BJ (cell line): Measurements from ENCODE around the gene PIPOX. TPM values are rescaled to one million over a fixed set of nuclear protein-coding genes. Genes with fewer than 3 reads are reported as not detected.

Source experiments
- CTCF ChIA-PET: fragments of 350-600 bp; formaldehyde crosslinking; extraction: SDS; loops from one replicate; lab custom pipeline; 2021; ENCODE audit warnings: antibody characterized with exemption, inconsistent platforms; lab: Yijun Ruan, JAX
- POLR2A ChIA-PET: fragments of 300-600 bp; sonication (Branson Sonifier 250); formaldehyde crosslinking; extraction: SDS; loops from one replicate; lab custom pipeline; 2021; ENCODE audit warnings: antibody characterized with exemption; lab: Charles Lee
- DNase-seq: peaks from one replicate; pipeline ENCODE4 v3.0.0-alpha.2; 2011; ENCODE audit warnings: low read depth
- H3K27me3 ChIP-seq: 2 replicates; pipeline ENCODE4 v1.6.0; 2011; ENCODE audit warnings: low read length; ENCODE audit not compliant: control insufficient read depth, insufficient read depth
- H3K36me3 ChIP-seq: 2 replicates; pipeline ENCODE4 v1.5.1; 2011; ENCODE audit warnings: low read length; ENCODE audit not compliant: control insufficient read depth, insufficient read depth
- H3K4me3 ChIP-seq: 2 replicates; pipeline ENCODE4 v1.5.1; 2011; ENCODE audit warnings: low read depth, mild to moderate bottlenecking, control low read depth, low read length
- polyA plus RNA-seq: library from polyadenylated mRNA; depleted of rRNA; stranded (reverse); fragments of >200 nt; gene quantifications from 2 replicates; pipeline ENCODE4 v1.2.3, GENCODE V29; 2011
- TF ChIP-seq, protein P1 (sequence below): IDR thresholded peaks from 2 replicates; pipeline ENCODE4 v1.5.1; 2011; ENCODE audit warnings: low read depth, mild to moderate bottlenecking, control low read depth, inconsistent platforms, low read length, moderate library complexity; ENCODE audit not compliant: insufficient read depth

PIPOX gene
- polyA plus RNA-seq, 1 experiment: 1.1 TPM

GRCh38 chr17:29000973-29001372, 42.0 kb upstream of the PIPOX start:
- POLR2A ChIA-PET: no interaction called here
- Histone ChIP-seq H3K36me3 (no peaks in the 10 kb centered on the region), H3K4me3 (no peak overlapping the region), H3K27me3 (peaks cover 32% of the 10 kb centered on the region)
- CTCF ChIA-PET: no interaction called here
- no peak for DNase-seq
- TF ChIP-seq, protein P1, sequence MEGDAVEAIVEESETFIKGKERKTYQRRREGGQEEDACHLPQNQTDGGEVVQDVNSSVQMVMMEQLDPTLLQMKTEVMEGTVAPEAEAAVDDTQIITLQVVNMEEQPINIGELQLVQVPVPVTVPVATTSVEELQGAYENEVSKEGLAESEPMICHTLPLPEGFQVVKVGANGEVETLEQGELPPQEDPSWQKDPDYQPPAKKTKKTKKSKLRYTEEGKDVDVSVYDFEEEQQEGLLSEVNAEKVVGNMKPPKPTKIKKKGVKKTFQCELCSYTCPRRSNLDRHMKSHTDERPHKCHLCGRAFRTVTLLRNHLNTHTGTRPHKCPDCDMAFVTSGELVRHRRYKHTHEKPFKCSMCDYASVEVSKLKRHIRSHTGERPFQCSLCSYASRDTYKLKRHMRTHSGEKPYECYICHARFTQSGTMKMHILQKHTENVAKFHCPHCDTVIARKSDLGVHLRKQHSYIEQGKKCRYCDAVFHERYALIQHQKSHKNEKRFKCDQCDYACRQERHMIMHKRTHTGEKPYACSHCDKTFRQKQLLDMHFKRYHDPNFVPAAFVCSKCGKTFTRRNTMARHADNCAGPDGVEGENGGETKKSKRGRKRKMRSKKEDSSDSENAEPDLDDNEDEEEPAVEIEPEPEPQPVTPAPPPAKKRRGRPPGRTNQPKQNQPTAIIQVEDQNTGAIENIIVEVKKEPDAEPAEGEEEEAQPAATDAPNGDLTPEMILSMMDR: no peak

DNA sequence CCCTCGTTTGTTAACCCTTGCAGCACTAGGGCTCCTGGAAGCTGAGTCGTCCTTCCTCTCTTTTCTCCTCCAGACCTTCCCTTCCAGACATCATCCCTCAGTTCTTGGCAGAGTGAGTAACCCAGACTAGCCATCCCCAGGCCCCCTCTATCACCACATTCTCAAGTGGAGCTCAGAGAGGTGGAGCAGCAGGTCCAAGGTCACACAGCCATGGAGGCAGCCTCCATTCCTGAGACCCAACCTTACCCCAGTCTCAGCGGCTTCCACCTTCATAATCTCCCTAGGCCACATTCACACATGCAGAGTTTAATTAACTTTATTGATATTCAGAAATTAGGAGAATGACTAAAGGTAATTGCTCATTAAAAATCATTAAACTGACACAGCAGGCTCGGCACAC, 40.1 kb upstream of the PIPOX start:
- ChIA-PET CTCF (interaction anchor here (0.5 kb wide), 1 partner anchor 60 kb away, joined by 3 read pairs; no protein-coding TSS in a partner anchor), POLR2A (no interaction called here)
- Histone ChIP-seq H3K27me3 (peaks cover 32% of the 10 kb centered on the region), H3K4me3 (no peak overlapping the region), H3K36me3 (no peaks in the 10 kb centered on the region)
- no peak for DNase-seq
- TF ChIP-seq, protein P1: no peak

- ChIA-PET POLR2A (no interaction called here), CTCF (interaction anchor here (0.5 kb wide), 1 partner anchor 59 kb away, joined by 3 read pairs; no protein-coding TSS in a partner anchor)
- H3K27me3 ChIP-seq: peaks cover 33% of the 10 kb centered on the region
- DNase-seq: no peak
- no peak overlapping the region for H3K4me3 ChIP-seq
- TF ChIP-seq, protein P1: no peak
- no peaks in the 10 kb centered on the region for H3K36me3 ChIP-seq
Measured at GRCh38 chr17:29003289-29003688, 39.7 kb upstream of the PIPOX start.

GRCh38 chr17:29004081-29004692, 38.8 kb upstream of the PIPOX start:
- Histone ChIP-seq H3K36me3 (no peaks in the 10 kb centered on the region), H3K27me3 (peaks cover 32% of the 10 kb centered on the region), H3K4me3 (no peak overlapping the region)
- TF ChIP-seq, protein P1: no peak
- DNase-seq: no peak
- ChIA-PET POLR2A (no interaction called here), CTCF (no interaction called here)

GRCh38 chr17:29005936-29006511, 36.9 kb upstream of the PIPOX start, which contains the start of gene SEZ6:
SEZ6 (minus strand) TSS chr17:29006033; CDS start chr17:29005869, 164 bp downstream.
- Histone ChIP-seq H3K27me3 (peaks cover 35% of the 10 kb centered on the region), H3K4me3 (no peak within 1 kb of the TSS), H3K36me3 (no peaks in the 10 kb centered on the region)
- DNase-seq: no peak
- CTCF ChIA-PET: no interaction called here
- TF ChIP-seq, protein P1: no peak
- POLR2A ChIA-PET: no interaction called here
